NB4 (cell line): ENCODE data around the gene CEMIP2.

ENCODE experiments used
- MYC ChIP-seq: IDR thresholded peaks from 2 replicates; pipeline ENCODE4 v1.6.1; 2011; ENCODE audit warnings: low read depth, low read length
- POLR2A ChIP-seq: IDR thresholded peaks from 2 replicates; pipeline ENCODE4 v1.6.1; 2011; ENCODE audit warnings: mild to moderate bottlenecking; ENCODE audit not compliant: insufficient read length; ENCODE audit errors: extremely low read depth
- TF ChIP-seq, protein P1 (sequence below): IDR thresholded peaks from one replicate; pipeline ENCODE4 v1.5.1; 2012; ENCODE audit warnings: low read depth, low read length
- TF ChIP-seq, protein P2 (sequence below): IDR thresholded peaks from 2 replicates; pipeline ENCODE4 v1.6.1; 2011; ENCODE audit warnings: low read depth, low read length

DNA sequence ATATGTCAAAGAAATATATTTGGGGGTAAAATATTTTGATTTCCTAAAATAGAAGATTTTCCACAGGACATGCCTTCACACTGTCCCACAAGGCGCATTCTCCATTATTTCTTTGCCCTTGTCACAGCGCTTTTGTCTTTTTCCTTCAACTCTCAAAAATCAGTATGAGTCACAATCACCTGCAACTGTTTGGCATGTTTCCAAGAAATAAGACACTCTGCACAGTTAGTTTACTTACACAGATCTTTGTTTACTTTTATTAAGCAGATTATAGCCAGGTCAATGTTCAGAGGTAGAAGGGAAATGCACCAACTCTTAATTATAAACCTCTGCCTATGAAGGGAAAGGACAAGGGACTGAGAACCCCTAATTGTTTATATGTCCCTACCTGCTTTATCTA lies 9.5 kb downstream of the CEMIP2 start:
- no peak for TF ChIP-seq POLR2A
- TF ChIP-seq, protein P1, sequence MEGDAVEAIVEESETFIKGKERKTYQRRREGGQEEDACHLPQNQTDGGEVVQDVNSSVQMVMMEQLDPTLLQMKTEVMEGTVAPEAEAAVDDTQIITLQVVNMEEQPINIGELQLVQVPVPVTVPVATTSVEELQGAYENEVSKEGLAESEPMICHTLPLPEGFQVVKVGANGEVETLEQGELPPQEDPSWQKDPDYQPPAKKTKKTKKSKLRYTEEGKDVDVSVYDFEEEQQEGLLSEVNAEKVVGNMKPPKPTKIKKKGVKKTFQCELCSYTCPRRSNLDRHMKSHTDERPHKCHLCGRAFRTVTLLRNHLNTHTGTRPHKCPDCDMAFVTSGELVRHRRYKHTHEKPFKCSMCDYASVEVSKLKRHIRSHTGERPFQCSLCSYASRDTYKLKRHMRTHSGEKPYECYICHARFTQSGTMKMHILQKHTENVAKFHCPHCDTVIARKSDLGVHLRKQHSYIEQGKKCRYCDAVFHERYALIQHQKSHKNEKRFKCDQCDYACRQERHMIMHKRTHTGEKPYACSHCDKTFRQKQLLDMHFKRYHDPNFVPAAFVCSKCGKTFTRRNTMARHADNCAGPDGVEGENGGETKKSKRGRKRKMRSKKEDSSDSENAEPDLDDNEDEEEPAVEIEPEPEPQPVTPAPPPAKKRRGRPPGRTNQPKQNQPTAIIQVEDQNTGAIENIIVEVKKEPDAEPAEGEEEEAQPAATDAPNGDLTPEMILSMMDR: no peak
- TF ChIP-seq, protein P2, sequence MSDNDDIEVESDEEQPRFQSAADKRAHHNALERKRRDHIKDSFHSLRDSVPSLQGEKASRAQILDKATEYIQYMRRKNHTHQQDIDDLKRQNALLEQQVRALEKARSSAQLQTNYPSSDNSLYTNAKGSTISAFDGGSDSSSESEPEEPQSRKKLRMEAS: no peak
- no peak for TF ChIP-seq MYC
